ENCODE results near the gene CCDC91. TPM values are rescaled to one million over a fixed set of nuclear protein-coding genes. Genes with fewer than 3 reads are reported as not detected.
A peak's percentile ranks its signal among the peaks of the same experiment; 100 is the strongest.

CCDC91 gene
- total RNA-seq, 1 donor, result 21.0 TPM

- DNase-seq (ENCODE audit: low read depth in 2 of 3, low spot score in 2 of 3), result no peak
These were observed 379.6 kb downstream of the CCDC91 start for GRCh38 chr12:28569698-28570411.

- DNase-seq (ENCODE audit: low read depth in 2 of 3, low spot score in 2 of 3), result no peak
These were observed 380.6 kb downstream of the CCDC91 start for GRCh38 chr12:28570811-28571210.

GRCh38 chr12:28574746-28575592, 384.7 kb downstream of the CCDC91 start:
- no peak for DNase-seq (ENCODE audit: low read depth in 2 of 3, low spot score in 2 of 3)

GRCh38 chr12:28575593-28576205, 385.4 kb downstream of the CCDC91 start:
- no peak for DNase-seq (ENCODE audit: low read depth in 2 of 3, low spot score in 2 of 3)

- DNase-seq (ENCODE audit: low read depth in 2 of 3, low spot score in 2 of 3), result no peak
These were observed 388.1 kb downstream of the CCDC91 start for GRCh38 chr12:28578361-28578760.

GRCh38 chr12:28578833-28579252, 388.6 kb downstream of the CCDC91 start:
- no peak for DNase-seq (ENCODE audit: low read depth in 2 of 3, low spot score in 2 of 3)

- no peak for DNase-seq (ENCODE audit: low read depth in 2 of 3, low spot score in 2 of 3)
These were observed 392.6 kb downstream of the CCDC91 start for GRCh38 chr12:28582672-28583376.

GRCh38 chr12:28583701-28584261, 393.5 kb downstream of the CCDC91 start:
- peak in 2 of 3 donors; percentile 26 to 61 for DNase-seq (ENCODE audit: low read depth in 2 of 3, low spot score in 2 of 3)

GRCh38 chr12:28585146-28585545, 394.9 kb downstream of the CCDC91 start:
- peak in 1 of 3 donors; percentile 12 for DNase-seq (ENCODE audit: low read depth in 2 of 3, low spot score in 2 of 3)

GRCh38 chr12:28586481-28586880, 396.2 kb downstream of the CCDC91 start:
- no peak for DNase-seq (ENCODE audit: low read depth in 2 of 3, low spot score in 2 of 3)

GRCh38 chr12:28591831-28592230, 401.6 kb downstream of the CCDC91 start:
- DNase-seq (ENCODE audit: low read depth in 2 of 3, low spot score in 2 of 3), result no peak

Small RNA genes lying within 50 kb of the gene (small RNA-seq; reads per million reads assigned to genes)
- gene RNA5SP355 (0.95 reads per million, percentile 29 among the genes with 10 or more reads in this experiment), gene RNU4-54P (not detected)

Other genes with a start within 250 kb of the CCDC91 start
- 0.27 TPM for gene PTHLH, start 217.7 kb upstream of the CCDC91 start, total RNA-seq